HG02588 (cell line): ENCODE results near the gene C1QB.

Source experiments
- ATAC-seq: cut with Tn5 transposase; IDR thresholded peaks from one replicate; pipeline ENCODE4 v1.9.1; 2021; ENCODE audit warnings: mild to moderate bottlenecking, moderate library complexity; ENCODE audit not compliant: unreplicated experiment

C1QB gene, protein sequence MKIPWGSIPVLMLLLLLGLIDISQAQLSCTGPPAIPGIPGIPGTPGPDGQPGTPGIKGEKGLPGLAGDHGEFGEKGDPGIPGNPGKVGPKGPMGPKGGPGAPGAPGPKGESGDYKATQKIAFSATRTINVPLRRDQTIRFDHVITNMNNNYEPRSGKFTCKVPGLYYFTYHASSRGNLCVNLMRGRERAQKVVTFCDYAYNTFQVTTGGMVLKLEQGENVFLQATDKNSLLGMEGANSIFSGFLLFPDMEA

DNA sequence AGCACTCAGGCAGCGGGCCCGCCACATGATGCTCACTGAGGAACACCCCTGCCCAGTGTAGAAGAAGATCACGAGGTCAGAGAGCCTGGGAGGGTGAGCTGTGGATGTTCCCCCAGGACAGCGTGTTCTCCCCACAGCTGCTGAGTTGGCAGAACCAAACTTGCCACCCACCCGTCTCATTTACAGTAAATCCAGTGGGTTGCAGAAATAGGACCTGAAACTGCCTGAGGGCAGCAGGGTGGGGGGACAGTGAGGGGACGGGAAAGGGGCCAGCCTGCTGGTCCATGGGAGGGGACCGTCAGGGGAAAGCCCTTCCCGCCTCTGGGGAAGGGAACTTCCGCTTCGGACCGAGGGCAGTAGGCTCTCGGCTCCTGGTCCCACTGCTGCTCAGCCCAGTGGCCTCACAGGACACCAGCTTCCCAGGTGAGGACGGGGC, at the start of gene C1QB:
Gene C1QB, plus strand, starts transcription at position 356 of the 436 bp plus-strand sequence. CDS start 6,227 bp downstream, outside the sequence.
- ATAC-seq = no peak

DNA sequence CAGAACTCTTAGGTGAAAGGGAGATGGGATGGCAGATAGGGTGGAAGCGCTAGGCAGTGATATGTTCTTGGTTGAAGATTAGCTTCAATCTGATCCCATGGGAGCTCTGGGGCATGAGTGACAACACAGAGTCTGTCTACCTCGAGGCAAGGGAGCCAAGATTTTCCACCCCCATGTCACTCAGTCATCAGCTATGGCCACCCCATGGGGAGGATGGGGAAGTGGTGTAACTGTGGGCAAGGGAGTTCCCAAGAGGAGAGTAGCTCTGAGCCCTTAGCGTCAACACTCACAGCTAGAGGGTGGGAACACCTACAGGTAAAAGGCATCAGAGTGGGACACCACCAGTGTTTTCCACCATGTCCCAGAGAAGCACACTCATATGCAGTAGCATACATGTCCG, 46.9 kb upstream of the C1QB start:
- ATAC-seq = no peak

DNA sequence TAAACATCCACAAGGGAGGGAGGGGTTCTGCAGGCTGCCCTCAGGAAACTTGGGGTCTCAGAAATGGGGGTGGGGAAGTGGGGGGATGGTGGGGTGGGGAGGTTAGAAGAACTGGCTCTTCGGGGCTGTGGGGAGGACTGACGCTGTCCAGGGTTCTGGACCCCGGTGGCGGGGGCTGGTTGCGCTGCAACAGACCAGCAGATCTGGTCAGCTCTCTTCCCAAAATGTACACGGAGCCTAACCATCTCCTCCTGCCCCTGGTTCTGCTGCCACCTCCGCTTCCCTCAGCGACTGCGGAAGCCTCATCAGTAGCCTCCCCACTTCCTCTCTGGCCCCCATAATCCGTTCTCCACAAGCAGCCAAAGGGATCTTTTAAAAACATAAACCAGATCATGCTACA, 45.9 kb upstream of the C1QB start:
- ATAC-seq = no peak

DNA sequence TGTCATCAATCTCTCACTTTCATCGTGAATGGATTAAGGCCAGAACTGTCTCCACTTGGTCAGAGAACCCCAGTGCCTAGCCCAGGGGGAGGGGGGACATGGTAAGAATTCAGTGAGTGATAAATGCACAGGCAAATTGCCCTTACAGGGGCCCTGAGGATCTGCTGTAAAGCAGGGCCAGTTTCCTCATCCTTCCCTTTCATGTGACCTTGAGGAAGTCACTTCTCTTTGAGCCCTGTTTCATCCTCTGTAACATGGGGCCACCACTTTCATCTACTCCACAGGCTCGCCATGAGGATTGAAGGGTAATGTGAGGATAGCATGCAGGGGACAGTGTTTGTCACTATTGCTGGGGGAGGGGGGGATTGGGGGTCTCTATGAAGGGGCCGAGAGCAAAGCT, 44.7 kb upstream of the C1QB start:
- ATAC-seq = no peak

DNA sequence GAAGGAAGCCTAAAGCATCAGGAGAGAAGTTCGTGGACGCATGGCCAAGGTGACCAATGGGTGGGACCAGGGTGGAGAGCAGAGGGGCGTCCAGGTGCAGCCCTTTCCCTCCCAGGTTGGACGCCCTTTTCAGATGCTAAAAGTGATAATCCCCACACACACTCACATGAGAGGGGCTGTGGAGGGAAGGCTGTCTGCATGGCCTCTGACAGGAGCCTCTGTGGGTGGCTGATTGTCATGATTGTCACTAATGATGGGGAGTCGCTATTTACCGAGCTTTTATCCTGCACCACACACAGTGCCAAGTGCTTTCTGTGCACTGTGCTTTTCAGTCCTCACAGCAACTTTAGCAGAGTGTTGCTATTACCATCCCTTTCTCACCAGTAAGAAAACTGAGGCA, 43.7 kb upstream of the C1QB start:
- ATAC-seq = no peak

DNA sequence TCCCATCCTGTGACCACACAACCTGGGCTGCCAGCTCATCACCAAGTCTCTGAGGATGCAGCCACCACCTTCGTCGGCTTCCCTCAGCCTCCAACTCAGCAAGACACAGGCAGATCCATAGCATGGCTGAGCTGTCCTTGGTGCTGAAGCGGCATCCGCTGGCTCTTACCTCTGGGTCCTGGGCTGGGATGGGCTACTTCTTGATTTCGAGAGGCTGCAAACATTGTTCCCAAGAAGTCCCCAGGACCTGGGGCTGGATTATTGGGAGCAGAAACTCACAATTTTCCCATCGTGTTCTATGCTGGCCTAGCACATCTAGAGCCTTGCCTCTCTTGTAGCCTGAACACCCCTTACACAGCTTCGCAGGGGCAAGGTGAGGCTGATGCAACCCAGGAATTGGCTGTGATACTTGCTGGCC, 41.5 kb upstream of the C1QB start:
- no peak for ATAC-seq

DNA sequence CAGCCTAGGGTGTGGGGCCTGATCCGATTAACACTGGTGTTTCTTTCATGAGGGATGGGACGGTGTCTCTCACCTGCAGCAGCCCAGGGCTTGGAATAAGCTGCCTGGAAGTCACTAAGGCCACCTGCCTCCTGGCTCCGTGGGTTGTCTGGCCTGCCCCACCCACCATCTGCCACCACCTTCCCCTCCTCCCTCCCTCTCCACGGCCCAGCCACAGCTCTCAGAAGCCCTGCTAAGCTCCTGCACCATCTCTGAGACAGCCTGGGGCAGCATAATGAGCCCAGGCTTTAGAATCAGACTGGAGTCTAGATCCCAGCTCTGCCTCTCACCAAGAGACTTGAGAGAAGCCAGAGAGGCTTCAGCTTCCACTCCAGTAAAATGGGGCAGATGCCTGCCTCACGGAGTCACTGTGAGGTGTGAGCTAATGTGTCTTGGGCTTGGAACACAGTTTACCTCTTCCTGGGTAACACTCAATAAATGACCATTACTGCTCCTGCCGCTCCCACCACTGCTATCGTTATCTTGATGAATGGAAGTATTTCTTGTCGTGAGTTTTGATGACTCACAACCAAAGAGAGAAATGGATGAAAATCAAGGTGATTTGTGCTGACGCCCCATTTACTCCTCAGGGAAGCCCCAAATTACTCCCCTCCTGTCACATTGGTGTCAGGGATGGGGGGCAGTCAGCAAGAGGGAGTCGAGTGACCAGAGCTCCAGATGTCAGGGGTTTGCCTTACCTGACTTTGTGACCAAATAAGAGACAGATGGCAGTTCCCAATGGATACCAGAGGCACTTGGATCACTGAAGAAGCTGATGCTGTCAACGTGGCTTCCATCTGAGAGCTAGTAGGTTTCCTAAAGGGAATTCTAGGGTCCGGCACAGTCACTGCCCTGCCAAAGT, 40.1 kb upstream of the C1QB start:
- no peak for ATAC-seq

DNA sequence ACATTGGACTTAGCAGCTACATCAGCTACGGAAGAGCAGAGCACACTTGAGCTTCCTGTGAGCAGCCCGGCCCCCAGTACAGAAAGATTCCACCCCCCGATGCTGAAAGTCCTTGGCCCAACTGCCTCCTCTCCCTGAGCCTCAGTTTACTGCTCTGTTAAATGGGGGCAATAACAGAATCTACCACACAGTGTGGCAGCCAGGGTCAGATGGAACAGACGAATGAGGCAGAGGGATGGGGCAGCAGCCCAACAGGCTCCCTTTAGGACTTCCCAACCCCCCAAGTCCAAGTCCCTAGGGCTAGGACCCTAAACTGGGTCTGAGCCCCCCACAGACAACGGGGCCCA, 39.5 kb upstream of the C1QB start:
- ATAC-seq = no peak

DNA sequence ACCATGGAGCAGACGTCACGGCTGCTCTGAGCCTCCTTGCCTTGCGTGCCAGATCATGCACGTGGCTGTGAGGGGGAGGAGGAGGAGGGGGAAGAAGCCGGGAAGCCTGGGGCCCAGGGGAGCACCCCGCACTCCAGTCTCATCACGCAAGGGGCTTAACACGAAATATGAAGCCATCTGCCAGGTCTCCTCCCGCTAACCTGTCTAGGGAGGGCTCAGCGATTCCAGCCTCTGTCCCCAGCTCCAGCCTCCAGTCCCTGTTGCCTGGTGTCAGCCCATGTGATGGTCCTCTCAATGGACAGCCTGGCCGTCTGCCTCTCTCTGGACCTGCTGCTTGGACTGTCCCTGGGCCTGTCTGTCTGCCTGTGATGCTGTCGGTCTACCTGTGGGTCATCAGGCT, 39.1 kb upstream of the C1QB start:
- no peak for ATAC-seq

DNA sequence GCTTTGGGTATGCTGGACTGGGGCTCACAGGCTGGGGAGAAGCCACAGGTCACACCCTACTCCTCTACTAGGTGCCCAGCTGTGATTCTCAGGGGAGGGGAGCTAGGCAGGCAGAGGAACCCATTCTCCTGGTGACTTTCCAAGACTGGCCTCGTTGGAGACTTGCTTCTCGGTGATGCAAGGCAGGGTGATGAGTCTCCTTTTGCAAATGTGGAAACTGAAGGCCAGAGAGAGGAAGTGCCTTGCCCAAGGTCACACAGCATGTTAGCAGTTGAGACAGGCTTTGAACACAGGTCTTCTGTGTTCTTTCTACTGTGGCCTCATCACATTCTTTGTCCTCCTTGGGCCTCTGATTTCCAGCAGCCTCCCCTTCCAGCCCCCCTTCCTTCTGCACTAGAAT, 37.1 kb upstream of the C1QB start:
- no peak for ATAC-seq

DNA sequence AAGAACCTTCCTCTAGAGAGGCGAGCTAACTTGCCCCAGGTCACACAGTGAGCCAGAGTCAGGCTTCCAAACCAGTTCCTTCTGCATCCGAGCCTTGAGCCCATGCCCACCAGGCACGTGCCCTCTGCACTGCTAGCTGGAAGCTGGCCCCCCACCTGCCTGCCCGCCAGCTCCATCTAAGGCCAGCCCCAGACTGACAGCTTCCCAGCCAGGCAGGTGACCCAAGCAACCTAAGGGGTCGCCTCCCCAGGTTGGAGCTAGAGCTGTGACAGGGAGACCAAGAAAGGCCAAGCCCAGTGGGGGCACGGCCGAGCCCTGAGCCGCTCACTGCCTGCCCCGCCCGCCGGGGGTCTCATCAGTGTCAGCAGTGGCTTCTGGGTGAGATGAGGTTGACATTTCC, 36.5 kb upstream of the C1QB start:
- no peak for ATAC-seq

DNA sequence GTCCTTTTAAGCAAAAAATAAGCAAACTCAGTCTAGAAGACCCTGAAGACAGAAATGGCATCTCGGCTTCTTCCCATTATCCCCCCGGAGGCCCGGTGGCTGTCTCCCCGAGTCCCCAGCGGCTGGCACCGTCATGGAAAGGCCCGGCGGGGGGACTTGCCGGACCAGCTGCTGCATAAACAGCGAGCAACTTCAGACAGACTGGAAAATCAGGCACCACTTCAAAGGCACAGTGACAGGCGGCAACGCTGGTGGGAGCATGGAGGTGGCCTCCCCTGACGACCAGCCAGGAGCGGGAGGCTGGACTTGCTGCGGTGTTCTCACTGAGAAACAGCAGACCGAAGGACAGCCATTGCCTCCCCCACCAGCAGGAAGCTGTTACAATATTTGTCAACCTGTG, 35.0 kb upstream of the C1QB start:
- ATAC-seq = no peak

DNA sequence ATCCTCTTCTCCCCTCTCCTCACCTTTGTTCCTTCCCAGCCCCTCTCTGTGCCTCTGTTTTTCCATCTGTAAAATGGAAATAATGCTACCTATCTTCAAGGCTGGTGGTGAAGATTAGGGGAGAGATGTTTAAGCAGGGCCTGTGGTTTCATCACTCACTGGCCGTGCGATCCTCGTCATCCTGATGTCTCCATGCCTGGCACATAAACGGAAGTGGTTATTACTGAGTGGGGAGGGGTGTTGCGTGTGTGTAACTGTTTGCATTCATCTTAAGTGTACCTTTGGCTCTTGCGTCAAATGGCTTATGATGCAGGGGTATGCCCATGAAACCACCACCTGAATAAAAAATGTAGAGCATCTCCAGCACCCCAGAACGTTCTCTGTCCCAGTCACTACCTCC, 33.8 kb upstream of the C1QB start:
- no peak for ATAC-seq

DNA sequence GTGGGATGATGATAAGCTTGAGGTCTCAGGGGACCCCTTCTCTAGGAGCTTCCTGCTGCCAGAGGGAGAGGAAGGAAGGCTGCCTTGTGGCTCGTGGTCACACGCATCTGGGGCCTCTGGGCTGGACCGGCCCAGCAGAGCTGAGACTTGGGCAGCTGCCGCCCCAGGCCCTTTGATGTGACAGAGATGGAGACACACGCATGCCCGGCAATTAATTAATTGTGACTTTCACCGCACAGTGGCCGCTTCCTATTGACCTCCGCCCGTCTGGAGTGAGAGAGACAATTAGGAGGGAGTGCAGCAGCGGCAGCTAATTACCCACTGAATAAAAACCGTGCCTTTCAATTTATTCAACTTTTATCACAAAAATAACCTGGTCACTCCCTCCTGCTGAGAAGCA, 33.2 kb upstream of the C1QB start:
- no peak for ATAC-seq

DNA sequence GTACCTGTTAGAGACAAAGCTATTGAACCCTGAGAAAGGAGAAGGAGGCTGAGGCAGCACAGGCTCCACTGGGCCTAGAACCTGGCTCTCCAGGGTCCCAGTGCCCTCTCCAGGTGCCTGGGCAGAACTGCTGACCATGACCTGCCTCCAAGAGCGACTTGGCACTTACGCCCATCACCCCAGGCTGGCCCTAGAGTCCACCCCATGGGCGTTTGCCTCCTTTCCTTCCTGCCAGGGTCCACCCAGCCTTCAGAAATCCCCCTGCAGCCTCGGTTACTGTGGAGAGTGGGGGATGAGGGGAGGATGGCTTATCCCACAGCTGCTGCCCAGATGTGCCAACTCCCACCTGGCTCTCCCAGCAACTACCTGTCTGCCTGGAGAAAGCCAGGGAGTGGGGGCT, 31.3 kb upstream of the C1QB start:
- no peak for ATAC-seq

DNA sequence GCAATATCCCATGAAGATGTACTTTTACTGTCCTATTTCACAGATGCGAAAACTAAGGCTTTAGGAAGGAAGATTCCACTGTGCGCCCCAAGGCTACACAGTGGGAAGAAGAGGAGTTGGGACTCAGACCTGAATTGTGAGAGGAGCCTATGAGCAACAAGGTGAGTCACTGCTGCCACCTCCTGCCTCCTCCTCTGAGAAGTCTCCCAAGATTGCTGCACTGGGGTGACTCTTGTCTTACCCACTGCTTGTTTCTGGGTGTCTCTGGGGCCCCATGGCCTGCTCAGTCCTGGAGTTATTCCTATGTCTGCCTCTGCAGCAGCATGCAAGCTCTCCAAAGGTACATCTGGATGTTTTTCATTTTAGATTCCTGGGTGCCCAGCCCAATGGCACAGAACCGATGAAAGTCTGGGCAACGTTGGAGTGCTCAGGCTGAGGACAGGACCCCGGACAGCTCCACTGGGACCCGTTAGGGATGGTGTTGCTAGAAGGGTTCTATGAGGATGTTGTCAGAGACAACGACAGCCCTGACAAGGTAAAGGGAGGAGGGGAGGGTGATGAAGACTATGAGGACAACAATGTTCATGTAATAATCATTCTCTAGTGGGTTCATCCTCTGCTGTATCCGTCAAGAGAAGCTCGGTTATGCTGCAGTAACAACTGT, 27.6 kb upstream of the C1QB start:
- no peak for ATAC-seq

DNA sequence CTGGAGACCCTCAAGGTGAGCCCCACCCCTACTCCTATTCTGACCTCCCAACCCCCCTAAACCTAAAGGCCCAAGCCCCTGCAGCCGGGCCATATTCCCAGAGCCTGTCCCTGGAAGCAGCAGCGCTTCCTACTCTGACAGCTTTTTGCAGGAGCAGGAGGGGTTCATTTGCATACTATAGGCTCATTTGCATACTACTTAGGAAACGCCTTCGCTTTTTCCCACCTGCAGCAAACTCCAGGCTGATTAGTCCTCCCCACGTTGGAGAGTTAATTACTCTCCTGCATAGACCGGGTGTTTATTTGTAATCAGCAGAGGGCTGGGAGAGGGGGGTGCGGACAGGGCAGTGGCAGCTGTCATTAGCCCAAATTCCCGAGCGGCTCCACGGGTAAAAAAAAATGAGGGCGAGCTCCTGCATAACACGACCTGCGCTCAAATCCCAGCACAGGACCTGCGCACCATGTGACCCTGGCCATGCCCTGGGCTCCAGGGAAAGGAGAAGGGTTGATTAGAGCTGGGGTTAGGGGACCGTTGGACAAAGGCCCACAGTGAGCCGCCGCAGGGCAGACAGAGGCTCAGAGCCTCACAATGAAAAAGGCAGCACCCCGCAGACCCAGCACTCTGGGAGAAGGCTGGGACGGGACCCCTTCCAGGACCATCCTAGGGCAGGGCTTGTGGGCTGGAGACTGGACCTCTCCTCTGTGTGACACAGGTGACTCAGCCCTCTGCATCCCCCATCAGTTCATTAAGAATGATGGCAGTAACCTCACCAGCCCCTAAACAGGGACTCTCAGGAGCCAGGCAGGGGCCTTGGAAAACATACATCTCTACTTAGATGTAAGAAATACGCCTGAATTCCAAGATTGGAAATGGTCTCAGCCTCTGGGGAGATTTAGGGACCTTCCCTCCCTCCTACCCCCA, 26.5 kb upstream of the C1QB start:
- ATAC-seq = no peak

DNA sequence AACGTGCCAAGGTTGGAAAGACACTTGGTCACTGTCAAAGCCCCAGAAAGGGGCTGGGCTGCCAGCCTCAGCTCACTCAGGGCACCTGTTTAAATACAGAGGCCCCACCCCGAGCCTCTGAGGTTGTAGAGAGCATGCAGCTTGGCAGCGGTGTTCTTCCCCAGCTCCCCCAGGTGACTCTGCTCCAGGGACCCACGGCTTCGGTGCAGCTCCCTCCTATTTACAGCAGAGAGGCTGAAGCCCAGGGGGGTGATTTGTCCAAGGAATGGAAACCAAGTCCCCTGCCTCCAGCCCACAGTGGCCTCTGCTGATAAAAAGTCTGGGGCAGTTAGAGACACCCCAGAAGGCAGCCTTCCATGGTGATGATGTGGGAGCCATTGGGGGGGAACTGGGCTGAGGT, 25.7 kb upstream of the C1QB start:
- no peak for ATAC-seq

DNA sequence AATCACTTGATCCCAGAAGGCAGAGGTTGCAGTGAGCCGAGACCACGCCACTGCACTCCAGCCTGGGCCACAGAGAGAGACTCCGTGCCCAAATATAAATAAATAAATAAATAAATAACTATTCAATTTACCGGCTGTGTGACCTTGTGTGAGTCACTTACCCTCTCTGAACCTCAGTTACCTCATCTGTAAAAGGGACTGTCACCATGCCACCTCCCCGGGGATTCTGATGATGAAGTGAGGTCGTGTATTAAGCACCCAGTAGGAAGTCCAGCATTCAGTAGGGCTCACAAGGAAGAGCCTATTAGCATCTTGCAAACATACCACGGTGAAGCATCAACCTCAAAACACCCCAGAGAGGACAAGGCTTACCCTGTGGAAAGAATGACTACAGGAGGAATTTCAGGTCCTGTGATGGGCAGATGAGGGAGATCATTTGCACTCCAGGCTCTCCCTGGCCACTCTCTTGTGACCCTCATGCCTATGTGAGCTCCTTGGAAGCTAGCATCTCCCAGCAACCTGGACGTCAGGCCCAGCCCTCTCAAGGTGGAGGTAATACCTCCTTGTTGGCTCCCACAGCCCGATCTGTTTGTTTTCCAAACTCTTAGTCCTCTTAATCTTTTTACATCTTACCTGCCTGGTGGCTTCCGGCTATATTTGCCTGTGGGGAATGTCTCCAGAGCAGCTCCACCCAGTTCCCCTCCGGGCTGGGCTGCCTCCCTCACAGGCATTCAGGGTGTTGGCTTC, 24.2 kb upstream of the C1QB start:
- no peak for ATAC-seq

DNA sequence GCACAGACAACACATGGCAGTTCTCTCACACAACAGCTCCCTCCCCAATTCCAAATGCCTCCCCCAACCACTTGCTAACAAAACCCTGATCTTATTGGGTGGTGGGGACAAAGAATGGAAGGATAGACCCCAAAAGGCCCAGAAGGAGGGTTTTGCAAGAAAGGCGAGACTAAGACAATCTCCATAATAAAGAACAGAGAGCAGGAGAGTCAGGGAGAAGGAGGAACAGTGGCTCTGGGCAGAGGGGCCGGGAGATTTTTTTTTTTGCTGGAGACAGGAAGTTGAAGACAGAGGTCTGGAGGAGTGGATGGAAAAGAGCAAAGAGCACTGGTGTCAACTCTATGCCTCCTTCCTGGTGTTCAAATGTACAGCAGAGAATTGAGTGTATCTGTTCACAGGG, 23.1 kb upstream of the C1QB start:
- ATAC-seq = no peak
